GM12878 (cell line): ENCODE data around the gene TPBGL.

Experiments used
- ASH2L ChIP-seq: fragments of 300-600, 200-600 bp; sonication (generic); IDR thresholded peaks from 2 replicates; pipeline ENCODE4 v1.6.1; 2017; ENCODE audit warnings: low read depth, mild to moderate bottlenecking, borderline replicate concordance
- ATF3 ChIP-seq: IDR thresholded peaks from 2 replicates; pipeline ENCODE4 v1.6.1; 2011; ENCODE audit warnings: low read depth, mild to moderate bottlenecking, low read length, moderate library complexity, borderline replicate concordance; ENCODE audit errors: extremely low read depth
- CTCF ChIP-seq, 3 experiments: IDR thresholded peaks in 2 of 3; conservative IDR thresholded peaks in 1 of 3; 2 replicates each; pipeline ENCODE4 v1.5.1; 2011; ENCODE audit warnings: low read depth in 3 of 3, low read length in 3 of 3, mild to moderate bottlenecking in 3 of 3, control low read depth in 2 of 3, moderate library complexity in 2 of 3, inconsistent platforms in 1 of 3, mixed read lengths in 1 of 3; ENCODE audit not compliant: control insufficient read depth in 2 of 3, insufficient read depth in 1 of 3; ENCODE audit errors: extremely low read depth in 1 of 3
- ESRRA ChIP-seq: IDR thresholded peaks from 2 replicates; pipeline ENCODE4 v1.6.1; 2012; ENCODE audit warnings: mild to moderate bottlenecking, low read length, improper control_type of control experiment
- ETV6 ChIP-seq, 2 experiments: fragments of 450-650 bp in 1 of 2; IDR thresholded peaks in 1 of 2; conservative IDR thresholded peaks in 1 of 2; 2 replicates each; pipeline ENCODE4 v1.6.1; 2014; ENCODE audit warnings: antibody characterized with exemption in 1 of 2, borderline replicate concordance in 1 of 2, low read depth in 1 of 2, mild to moderate bottlenecking in 1 of 2, moderate library complexity in 1 of 2
- JUND ChIP-seq: IDR thresholded peaks from 2 replicates; pipeline ENCODE4 v1.6.1; 2012; ENCODE audit warnings: low read depth, mild to moderate bottlenecking, low read length, improper control_type of control experiment, moderate library complexity
- MEF2A ChIP-seq: IDR thresholded peaks from 2 replicates; pipeline ENCODE4 v1.6.1; 2011; ENCODE audit warnings: low read depth, mild to moderate bottlenecking, low read length, moderate library complexity; ENCODE audit not compliant: insufficient read depth
- NBN ChIP-seq: fragments of 450-650 bp; IDR thresholded peaks from 2 replicates; pipeline ENCODE4 v1.6.1; 2016
- NR2F1 ChIP-seq: fragments of 450-650 bp; conservative IDR thresholded peaks from 2 replicates; pipeline ENCODE4 v1.6.1; 2017; ENCODE audit warnings: mild to moderate bottlenecking
- POLR2A ChIP-seq: IDR thresholded peaks from 2 replicates; pipeline ENCODE4 v1.6.1; 2011; ENCODE audit warnings: low read depth, mild to moderate bottlenecking, low read length
- RAD21 ChIP-seq: IDR thresholded peaks from 2 replicates; pipeline ENCODE4 v1.6.1; 2011; ENCODE audit warnings: mild to moderate bottlenecking, low read depth, low read length, moderate library complexity; ENCODE audit not compliant: insufficient read depth
- ZZZ3 ChIP-seq: IDR thresholded peaks from 2 replicates; pipeline ENCODE4 v1.6.1; 2011; ENCODE audit warnings: low read depth; ENCODE audit not compliant: control insufficient read depth, insufficient read length
- TF ChIP-seq, protein P1 (sequence below): IDR thresholded peaks from 2 replicates; pipeline ENCODE4 v1.6.1; 2011; ENCODE audit warnings: low read depth, low read length, improper control_type of control experiment, borderline replicate concordance

DNA sequence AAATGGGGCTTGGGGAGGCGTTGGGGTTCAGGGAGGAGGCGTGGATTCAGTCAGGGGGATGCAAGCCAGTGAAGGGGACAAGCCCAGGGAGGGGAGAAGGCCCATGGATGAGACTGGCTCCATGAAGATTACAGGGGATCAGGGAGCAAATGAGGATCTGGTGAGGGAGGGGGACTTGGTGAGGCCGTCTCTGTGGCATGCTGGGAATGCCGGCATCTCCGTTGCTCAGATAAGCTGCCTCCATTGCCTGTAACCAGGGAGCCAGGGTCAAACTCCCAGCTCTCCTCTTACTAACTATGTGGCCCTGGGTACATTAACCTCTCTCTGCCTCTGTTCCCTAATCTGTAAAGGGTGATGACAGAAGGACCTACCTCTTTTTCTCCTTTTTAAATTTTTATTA, 38.7 kb downstream of the TPBGL start:
- no peak for TF ChIP-seq ASH2L
- TF ChIP-seq, protein P1, sequence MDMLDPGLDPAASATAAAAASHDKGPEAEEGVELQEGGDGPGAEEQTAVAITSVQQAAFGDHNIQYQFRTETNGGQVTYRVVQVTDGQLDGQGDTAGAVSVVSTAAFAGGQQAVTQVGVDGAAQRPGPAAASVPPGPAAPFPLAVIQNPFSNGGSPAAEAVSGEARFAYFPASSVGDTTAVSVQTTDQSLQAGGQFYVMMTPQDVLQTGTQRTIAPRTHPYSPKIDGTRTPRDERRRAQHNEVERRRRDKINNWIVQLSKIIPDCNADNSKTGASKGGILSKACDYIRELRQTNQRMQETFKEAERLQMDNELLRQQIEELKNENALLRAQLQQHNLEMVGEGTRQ: no peak
- no peak for TF ChIP-seq CTCF (IDR thresholded peaks at IDR 0.05 in 2 of 3, conservative IDR thresholded peaks at IDR 0.05 in 1 of 3; ENCODE audit: control insufficient read depth in 2 of 3, extremely low read depth in 1 of 3, insufficient read depth in 1 of 3, low read depth in 3 of 3, low read length in 3 of 3)
- TF ChIP-seq ZZZ3: no peak
- no peak for TF ChIP-seq POLR2A
- TF ChIP-seq ETV6 (conservative IDR thresholded peaks at IDR 0.05 in 1 of 2, IDR thresholded peaks at IDR 0.05 in 1 of 2; ENCODE audit: borderline replicate concordance in 1 of 2, low read depth in 1 of 2): no peak
- no peak for TF ChIP-seq JUND
- no peak for TF ChIP-seq NBN
- TF ChIP-seq MEF2A: no peak
- TF ChIP-seq ESRRA: no peak
- no peak for TF ChIP-seq RAD21
- TF ChIP-seq NR2F1: no peak
- TF ChIP-seq ATF3: no peak
